IMR-90 (cell line): ENCODE measurements around the gene SLC37A1. TPM values are rescaled to one million over a fixed set of nuclear protein-coding genes. Genes with fewer than 3 reads are reported as not detected.

Experiments used
- ATAC-seq: fragments of 200-7000 bp; cut with Tn5 transposase; 2 replicates; pipeline ENCODE4 v1.9.1; 2020; ENCODE audit warnings: low read depth, mild to moderate bottlenecking, moderate library complexity
- BruUV-seq: library from RNA; stranded (reverse); fragments of 400-500 nt; replicated peaks from 2 replicates; lab custom pipeline; 2021; lab: Mats Ljungman, UMichigan
- CTCF ChIA-PET: fragments of 300-600 bp; formaldehyde crosslinking; extraction: SDS; loops from one replicate; lab custom pipeline; 2021; ENCODE audit warnings: antibody characterized with exemption; lab: Yijun Ruan, JAX
- POLR2A ChIA-PET: fragments of 300-600 bp; sonication (Branson Sonifier 250); formaldehyde crosslinking; loops from one replicate; lab custom pipeline; 2022; ENCODE audit warnings: antibody characterized with exemption; ENCODE audit not compliant: unreplicated experiment; lab: Charles Lee
- DNase-seq: peaks from one replicate; pipeline ENCODE4 v3.0.0; 2013
- H2AFZ ChIP-seq: replicated peaks from 2 replicates; pipeline ENCODE3; 2013; ENCODE audit warnings: low read length, mild to moderate bottlenecking; ENCODE audit not compliant: poor library complexity
- H2AK5ac ChIP-seq: 2 replicates; pipeline ENCODE4 v1.6.1; 2013; ENCODE audit warnings: low read depth, low read length, inconsistent platforms
- H2AK9ac ChIP-seq: replicated peaks from 2 replicates; pipeline ENCODE3; 2013; ENCODE audit warnings: mild to moderate bottlenecking, low read depth, low read length, moderate library complexity; ENCODE audit not compliant: poor library complexity
- H2BK120ac ChIP-seq: 2 replicates; pipeline ENCODE4 v1.6.1; 2013; ENCODE audit warnings: low read depth, low read length, inconsistent platforms
- H2BK15ac ChIP-seq: 3 replicates; pipeline ENCODE4 v1.6.1; 2013; ENCODE audit warnings: low read depth, low read length, inconsistent platforms
- H2BK20ac ChIP-seq: 2 replicates; pipeline ENCODE4 v1.6.1; 2013; ENCODE audit warnings: low read depth, mild to moderate bottlenecking, inconsistent platforms, low read length, moderate library complexity
- H2BK5ac ChIP-seq: 2 replicates; pipeline ENCODE4 v1.6.1; 2013; ENCODE audit warnings: mild to moderate bottlenecking, low read depth, low read length, inconsistent platforms; ENCODE audit not compliant: poor library complexity, severe bottlenecking
- H3K14ac ChIP-seq: replicated peaks from 2 replicates; pipeline ENCODE4 v1.6.1; 2013; ENCODE audit warnings: low read depth, low read length, inconsistent platforms
- H3K18ac ChIP-seq: 2 replicates; pipeline ENCODE4 v1.6.1; 2013; ENCODE audit warnings: low read depth, low read length, control low read depth
- H3K23ac ChIP-seq: 2 replicates; pipeline ENCODE4 v1.6.1; 2013; ENCODE audit warnings: low read depth, low read length, inconsistent platforms
- H3K27ac ChIP-seq: 2 replicates; pipeline ENCODE4 v1.5.1; 2013; ENCODE audit warnings: mild to moderate bottlenecking, control low read depth, low read length; ENCODE audit not compliant: insufficient read depth
- H3K27me3 ChIP-seq: 2 replicates; pipeline ENCODE4 v1.6.1; 2013; ENCODE audit warnings: low read length; ENCODE audit not compliant: control insufficient read depth, insufficient read depth
- H3K36me3 ChIP-seq: 2 replicates; pipeline ENCODE4 v1.6.1; 2013; ENCODE audit warnings: low read length, mixed read lengths; ENCODE audit not compliant: control insufficient read depth, insufficient read depth
- H3K4ac ChIP-seq: 2 replicates; pipeline ENCODE4 v1.6.1; 2013; ENCODE audit warnings: low read depth, low read length, inconsistent platforms
- H3K4me1 ChIP-seq: 2 replicates; pipeline ENCODE4 v1.6.1; 2013; ENCODE audit warnings: low read length, mixed read lengths; ENCODE audit not compliant: control insufficient read depth, insufficient read depth
- H3K4me2 ChIP-seq: 2 replicates; pipeline ENCODE4 v1.6.1; 2013; ENCODE audit warnings: low read depth, mild to moderate bottlenecking, control low read depth, low read length, moderate library complexity
- H3K4me3 ChIP-seq: 2 replicates; pipeline ENCODE4 v1.5.1; 2013; ENCODE audit warnings: low read depth, mild to moderate bottlenecking, control low read depth, low read length, moderate library complexity; ENCODE audit not compliant: insufficient read depth
- H3K56ac ChIP-seq: 2 replicates; pipeline ENCODE4 v1.6.1; 2013; ENCODE audit warnings: low read length, inconsistent platforms; ENCODE audit not compliant: insufficient read depth; ENCODE audit errors: extremely low read depth
- H3K79me1 ChIP-seq, 2 experiments: 2 replicates each; pipeline ENCODE4 v1.6.1; 2013; ENCODE audit warnings: low read length in 2 of 2, inconsistent platforms in 1 of 2, low read depth in 1 of 2
- H3K9ac ChIP-seq: 2 replicates; pipeline ENCODE4 v1.6.1; 2013; ENCODE audit warnings: low read depth, low read length, control low read depth
- H3K9me1 ChIP-seq: 2 replicates; pipeline ENCODE4 v1.6.1; 2013; ENCODE audit warnings: low read length, inconsistent platforms; ENCODE audit not compliant: insufficient read depth
- H3K9me3 ChIP-seq: 2 replicates; pipeline ENCODE4 v1.6.1; 2013; ENCODE audit warnings: low read length; ENCODE audit not compliant: control insufficient read depth, insufficient read depth
- H4K20me1 ChIP-seq: 2 replicates; pipeline ENCODE4 v1.6.1; 2013; ENCODE audit warnings: low read length, inconsistent platforms; ENCODE audit not compliant: insufficient read depth
- H4K5ac ChIP-seq: 2 replicates; pipeline ENCODE4 v1.6.1; 2013; ENCODE audit warnings: mild to moderate bottlenecking, low read depth, low read length, control low read depth
- H4K8ac ChIP-seq, 2 experiments: 2 replicates each; pipeline ENCODE4 v1.6.1; 2013; ENCODE audit warnings: low read depth in 2 of 2, low read length in 2 of 2, control low read depth in 1 of 2, inconsistent platforms in 1 of 2
- H4K91ac ChIP-seq: 2 replicates; pipeline ENCODE4 v1.6.1; 2013; ENCODE audit warnings: low read depth, low read length, inconsistent platforms; ENCODE audit not compliant: insufficient read depth
- POLR2A ChIP-seq: IDR thresholded peaks from 2 replicates; pipeline ENCODE4 v1.6.1; 2012; ENCODE audit warnings: mild to moderate bottlenecking, low read depth, low read length
- SMC3 ChIP-seq: fragments of 150-350 bp; IDR thresholded peaks from 2 replicates; pipeline ENCODE4 v1.6.1; 2016; ENCODE audit warnings: low read depth, mild to moderate bottlenecking, antibody characterized with exemption, low read length, moderate library complexity
- WGBS, 2 experiments: methylation state at CpG; one replicate each; pipeline versions ENCODE4 v1.1.5 to v1.1.7; 2013; ENCODE audit warnings: missing lambda C conversion rate in 2 of 2; ENCODE audit not compliant: insufficient read length in 1 of 2; ENCODE audit errors: extremely low coverage in 2 of 2; 5-methylcytosine and 5-hydroxymethylcytosine counted together
- dilution Hi-C: fragments of 300-500 bp; cut with HindIII; formaldehyde crosslinking; loops from one replicate; pipeline ENCODE4 v1.14.3; 2018; ENCODE audit warnings: low sequenced_read_pairs; ENCODE audit not compliant: unreplicated experiment
- in situ Hi-C: fragments of 300-500 bp; cut with MboI; formaldehyde crosslinking; loops from 3 replicates; pipeline ENCODE4 v1.14.3; 2019; ENCODE audit warnings: low sequenced_read_pairs, inconsistent platforms, mixed read lengths
- intact Hi-C: fragments of 100-400 bp; cut with micrococcal nuclease; formaldehyde crosslinking; loops from 2 replicates; pipeline ENCODE4 v1.10.0; 2022
- polyA plus RNA-seq, 3 experiments: library from polyadenylated mRNA; depleted of rRNA; stranded (reverse); fragments of >200 nt; gene quantifications; 2 replicates each; pipeline ENCODE4 v1.2.3, GENCODE V29; 2012; ENCODE audit warnings: low replicate concordance in 1 of 3
- total RNA-seq: library from RNA; depleted of rRNA; stranded (reverse); fragments of >200 nt; gene quantifications from 2 replicates; pipeline ENCODE4 v1.2.3, GENCODE V29; 2012

The SLC37A1 gene
- total and polyA plus RNA-seq, 2 of the 4 experiments (the other 2 are of a cell fraction), result 0.36 to 0.48 TPM

DNA sequence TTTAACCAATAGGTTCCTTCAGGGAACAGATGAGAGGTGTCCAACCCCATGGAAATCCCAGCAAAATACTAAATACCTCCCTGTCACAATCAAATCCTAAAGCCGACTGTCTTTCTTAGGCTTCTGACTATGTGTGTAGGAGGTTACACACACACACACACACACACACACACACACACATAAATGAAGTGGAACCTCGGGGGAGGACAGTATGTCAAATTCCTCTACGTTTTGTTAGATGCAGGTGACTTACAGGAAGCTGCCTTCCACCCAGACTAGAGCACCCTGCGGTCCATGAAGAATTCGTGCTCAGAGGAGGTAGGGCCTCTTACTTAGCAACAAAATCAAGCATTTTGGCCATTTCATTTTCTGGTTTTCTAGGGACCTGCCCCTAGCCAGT, 34.1 kb upstream of the SLC37A1 start:
- no peak for TF ChIP-seq POLR2A
- TF ChIP-seq SMC3, result no peak
- H3K9me3 ChIP-seq, result no peaks in the 10 kb centered on the region
- H3K36me3 ChIP-seq, result no peaks in the 10 kb centered on the region
- H2BK20ac ChIP-seq, result no peak overlapping the region
- no peak overlapping the region for H2AK9ac ChIP-seq
- no peak overlapping the region for H3K27ac ChIP-seq
- in situ Hi-C loops (no loop called here), intact Hi-C loops (no loop called here), dilution Hi-C loops (no loop called here)
- no peak overlapping the region for H4K91ac ChIP-seq
- no peak overlapping the region for H3K4me3 ChIP-seq
- H3K18ac ChIP-seq, result no peak overlapping the region
- WGBS, 2 experiments, result 50% methylated on average over 2 of the region's 5 CpGs; no CpG with 5 or more reads in 1 of the 2 experiments
- H2AFZ ChIP-seq, result no peak overlapping the region
- H4K8ac ChIP-seq, result no peak overlapping the region
- H2AK5ac ChIP-seq, result no peak overlapping the region
- peaks cover 8% of the 10 kb centered on the region; the same call in 1 of the 2 replicates for H3K27me3 ChIP-seq
- H3K4me1 ChIP-seq, result no peaks in the 10 kb centered on the region
- CTCF ChIA-PET, result no interaction called here
- H4K20me1 ChIP-seq, result no peaks in the 10 kb centered on the region
- no peak overlapping the region for H3K4ac ChIP-seq
- no peak overlapping the region for H2BK5ac ChIP-seq
- no peak overlapping the region for H3K14ac ChIP-seq
- H3K4me2 ChIP-seq, result no peak overlapping the region
- H3K9me1 ChIP-seq, result no peaks in the 10 kb centered on the region
- no peak overlapping the region for H3K56ac ChIP-seq
- no peak for DNase-seq
- no peak overlapping the region for H3K9ac ChIP-seq
- no TSS peak for BruUV-seq
- no peak overlapping the region for H2BK120ac ChIP-seq
- no peak overlapping the region for H2BK15ac ChIP-seq
- POLR2A ChIA-PET, result no interaction called here
- no peak overlapping the region for H4K5ac ChIP-seq
- no peak for ATAC-seq
- H3K23ac ChIP-seq, result no peak overlapping the region
- no peaks in the 10 kb centered on the region for H3K79me1 ChIP-seq
